Non-pigmented ciliary epithelial cell (primary cell): ENCODE data around the gene UGT1A8.

Experiments
- DNase-seq: peaks from one replicate; pipeline ENCODE4 v3.0.0-alpha.2; 2010; ENCODE audit warnings: low read depth

Gene UGT1A8

GRCh38 chr2:233819884-233820773 lies 202.7 kb downstream of the UGT1A8 start:
- DNase-seq = no peak

GRCh38 chr2:233820774-233821105 lies 203.3 kb downstream of the UGT1A8 start:
- no peak for DNase-seq

GRCh38 chr2:233821196-233821595 lies 203.8 kb downstream of the UGT1A8 start:
- DNase-seq = no peak

- no peak for DNase-seq
These were observed 204.3 kb downstream of the UGT1A8 start for GRCh38 chr2:233821709-233822100.

- no peak for DNase-seq
These were observed 204.8 kb downstream of the UGT1A8 start for GRCh38 chr2:233822101-233822771.
